Cerebellar cortex (tissue), 1 donor: Measurements from ENCODE around the gene KPNA3.
A peak's percentile ranks its signal among the peaks of the same experiment; 100 is the strongest.

Experiments used
- DNase-seq: peaks from one replicate; pipeline ENCODE4 v3.0.0-alpha.2; 2015; ENCODE audit warnings: low spot score

The KPNA3 gene

DNA sequence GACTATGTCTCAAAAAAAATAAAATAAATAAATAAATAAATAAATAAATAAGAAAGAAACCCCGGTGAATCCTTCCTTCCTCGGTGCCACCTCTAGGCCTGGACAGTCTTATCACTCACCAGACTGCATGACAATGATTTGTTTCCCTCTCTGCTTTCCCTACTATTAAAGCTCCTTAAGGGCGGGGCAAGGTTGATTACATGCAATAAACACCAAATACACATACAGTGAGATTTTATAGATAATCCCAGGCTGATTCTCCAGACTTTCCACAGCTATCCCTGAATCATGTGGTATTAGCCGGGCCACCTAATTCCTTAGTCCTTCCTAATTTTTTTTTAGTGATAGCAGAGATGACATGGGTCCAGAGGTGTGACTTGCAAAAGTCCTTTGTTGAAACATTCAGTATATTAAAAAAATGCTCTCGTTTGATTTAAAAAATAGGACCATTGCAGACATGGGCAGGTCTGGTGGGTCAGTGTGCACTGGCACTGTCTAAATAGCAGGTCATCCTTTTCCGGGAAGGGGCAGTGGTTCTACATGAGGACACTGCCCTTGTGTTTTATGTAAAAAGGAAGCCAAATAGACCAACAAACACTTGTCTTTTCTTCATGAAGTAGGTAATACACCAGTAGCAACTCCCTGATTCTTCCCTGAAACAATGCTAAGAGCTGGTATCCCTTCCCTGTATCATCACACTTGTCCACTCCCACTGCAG lies 115.7 kb downstream of the KPNA3 start:
- no peak for DNase-seq

DNA sequence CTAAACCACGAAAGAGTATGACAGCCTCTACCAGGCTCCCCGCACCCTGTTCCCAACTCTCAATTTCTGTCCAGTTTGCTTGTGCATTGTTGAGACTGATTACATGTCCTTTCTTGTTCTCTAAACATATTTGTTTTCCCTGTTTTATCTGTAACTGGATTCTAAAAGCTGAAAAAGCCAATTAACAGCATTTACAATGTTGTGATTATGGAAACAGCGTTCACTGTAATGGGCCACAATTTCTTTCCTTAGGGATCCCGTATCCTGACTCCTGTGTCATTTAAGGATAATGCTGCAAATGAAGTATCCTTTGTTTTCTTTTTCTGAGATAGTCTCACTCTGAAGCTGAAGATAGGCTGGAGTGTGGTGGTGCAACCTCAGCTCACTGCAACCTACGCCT lies 121.7 kb downstream of the KPNA3 start:
- no peak for DNase-seq

DNA sequence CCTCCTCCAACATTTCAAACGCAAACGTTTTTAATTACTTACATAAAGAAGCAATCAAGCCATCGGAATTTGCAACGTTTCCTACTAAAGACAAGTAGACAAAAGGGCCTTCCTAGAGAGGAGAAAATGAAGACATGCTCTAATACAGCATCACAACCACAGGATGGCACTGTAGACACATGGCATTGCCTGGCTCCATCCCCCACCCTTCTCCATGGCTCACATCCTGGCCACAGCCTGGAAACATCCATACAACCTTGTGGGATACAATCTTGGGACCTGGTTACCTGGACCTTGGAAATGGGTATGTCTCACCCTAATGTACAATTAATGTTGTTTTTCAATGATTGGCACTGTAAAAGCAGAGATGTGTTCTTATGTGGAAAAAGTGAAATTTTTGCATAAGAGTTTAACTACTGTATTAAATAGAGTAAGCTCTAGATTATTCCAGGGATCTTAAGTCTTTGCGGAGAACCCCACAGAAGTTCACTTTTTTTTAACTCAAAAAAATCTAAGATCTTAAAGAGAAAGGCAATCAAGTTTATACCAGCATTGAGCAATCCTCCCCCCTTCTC lies 122.7 kb downstream of the KPNA3 start:
- DNase-seq: peak; percentile 73

DNA sequence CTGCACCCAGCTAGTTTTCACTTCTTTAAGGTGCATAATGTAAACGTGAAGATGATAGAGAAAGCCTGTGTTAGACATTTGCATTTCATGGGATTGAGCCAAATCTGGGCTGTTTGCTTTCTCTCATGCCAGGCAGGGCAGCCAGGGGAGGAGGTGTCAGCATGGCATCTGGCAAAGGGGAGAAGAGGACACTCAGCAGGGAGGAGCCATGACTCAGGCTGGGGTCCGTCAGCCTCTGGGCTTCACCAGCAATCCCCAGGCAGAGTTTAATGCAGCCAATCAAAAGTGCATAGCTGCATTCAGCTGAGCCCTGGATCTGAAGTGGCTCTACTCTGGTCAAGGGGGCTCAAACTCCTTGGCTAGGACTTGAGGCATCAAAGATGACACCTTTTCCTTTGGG lies 124.7 kb downstream of the KPNA3 start:
- DNase-seq: no peak

DNA sequence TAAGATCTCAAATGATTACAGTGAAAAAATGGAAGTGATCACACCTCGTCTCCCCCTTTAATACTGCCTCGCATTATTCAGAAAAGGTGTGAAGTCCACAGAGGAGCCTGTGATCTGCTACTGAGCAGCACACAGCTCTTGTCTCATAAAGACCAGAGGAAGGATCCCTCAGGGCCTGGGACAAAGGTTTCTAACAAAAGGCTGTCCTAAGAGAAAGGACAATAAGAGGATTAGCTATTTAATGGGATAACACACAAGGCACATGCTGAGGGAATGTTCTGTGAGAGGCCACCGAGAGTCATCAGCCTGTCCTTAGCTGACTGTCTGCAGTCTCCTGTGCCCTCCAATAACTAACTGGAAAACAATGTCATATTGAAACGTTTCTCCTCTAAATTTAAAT lies 127.9 kb downstream of the KPNA3 start:
- no peak for DNase-seq

DNA sequence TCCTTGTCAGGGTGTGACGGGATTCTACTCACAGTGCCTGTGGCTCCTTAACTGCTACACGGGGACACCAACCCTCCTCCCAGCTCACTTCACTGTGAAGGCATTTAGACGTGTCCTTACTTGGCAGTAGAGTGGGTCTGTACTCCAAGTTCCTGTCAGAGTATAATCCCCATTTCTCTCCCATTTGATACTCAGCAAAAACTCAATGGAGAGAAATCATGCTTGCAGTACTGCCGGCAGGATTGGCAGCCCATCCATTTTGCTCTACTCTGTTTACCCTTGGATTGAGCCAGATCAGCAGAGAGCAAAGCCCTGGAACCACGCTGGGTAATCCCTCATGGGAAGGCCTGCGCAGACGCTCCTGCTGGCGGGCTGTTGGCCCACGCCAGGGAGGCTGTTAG lies 135.2 kb downstream of the KPNA3 start:
- no peak for DNase-seq

DNA sequence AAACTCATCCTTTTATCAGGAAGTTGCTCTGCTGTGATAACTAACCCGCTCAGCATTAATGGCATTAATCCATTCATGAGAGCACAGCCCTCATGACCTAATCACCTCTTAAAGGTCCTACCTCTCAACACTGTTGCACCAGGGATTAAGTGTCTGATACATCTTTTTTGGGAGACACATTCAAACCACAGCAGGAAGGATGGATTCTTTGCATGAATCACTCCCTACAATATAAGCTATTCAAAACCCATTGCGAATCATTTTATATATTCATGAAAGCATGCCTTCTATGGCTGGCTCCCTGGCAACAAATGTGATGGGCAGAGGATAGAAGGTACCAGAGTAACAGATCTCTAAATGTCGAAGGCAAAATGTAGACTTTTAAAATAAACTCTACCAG lies 136.6 kb downstream of the KPNA3 start:
- DNase-seq: no peak

DNA sequence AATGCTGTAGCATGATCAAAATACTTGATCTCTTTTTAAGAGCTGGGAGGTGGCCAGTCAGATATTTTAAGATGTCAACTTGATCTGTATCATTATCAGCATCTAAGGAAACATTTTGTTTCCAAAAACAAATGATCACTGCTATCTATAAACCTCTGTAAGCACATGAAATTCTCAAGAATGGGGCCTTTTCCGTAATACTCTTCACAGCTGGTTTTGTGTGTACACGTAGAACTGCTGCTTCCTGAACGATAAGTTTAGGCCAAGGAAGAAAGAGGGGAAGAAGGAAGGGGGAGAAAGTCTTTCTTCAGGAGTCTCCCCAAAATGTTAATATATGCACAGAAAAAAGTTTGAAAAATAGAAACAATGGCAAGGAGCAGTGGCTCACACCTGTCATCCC lies 138.5 kb downstream of the KPNA3 start:
- no peak for DNase-seq

DNA sequence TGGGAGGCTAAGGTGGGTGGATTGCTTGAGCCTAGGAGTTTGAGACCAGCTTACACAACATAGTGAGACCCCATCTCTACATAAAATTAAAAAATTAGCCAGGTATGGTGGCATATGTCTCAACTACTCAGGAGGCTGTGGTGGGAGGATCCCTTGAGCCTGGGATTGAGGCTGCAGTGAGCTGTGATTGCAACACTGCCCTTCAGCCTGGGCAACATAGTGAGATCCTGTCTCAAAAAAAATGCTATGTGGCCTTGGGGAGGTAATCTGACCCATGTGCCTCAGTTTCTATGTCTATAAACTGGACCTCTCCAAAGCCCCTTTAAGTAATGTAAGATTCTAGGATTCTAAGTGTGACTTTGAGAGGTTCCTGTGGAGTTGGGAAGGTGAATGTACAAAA lies 139.0 kb downstream of the KPNA3 start:
- DNase-seq: no peak

DNA sequence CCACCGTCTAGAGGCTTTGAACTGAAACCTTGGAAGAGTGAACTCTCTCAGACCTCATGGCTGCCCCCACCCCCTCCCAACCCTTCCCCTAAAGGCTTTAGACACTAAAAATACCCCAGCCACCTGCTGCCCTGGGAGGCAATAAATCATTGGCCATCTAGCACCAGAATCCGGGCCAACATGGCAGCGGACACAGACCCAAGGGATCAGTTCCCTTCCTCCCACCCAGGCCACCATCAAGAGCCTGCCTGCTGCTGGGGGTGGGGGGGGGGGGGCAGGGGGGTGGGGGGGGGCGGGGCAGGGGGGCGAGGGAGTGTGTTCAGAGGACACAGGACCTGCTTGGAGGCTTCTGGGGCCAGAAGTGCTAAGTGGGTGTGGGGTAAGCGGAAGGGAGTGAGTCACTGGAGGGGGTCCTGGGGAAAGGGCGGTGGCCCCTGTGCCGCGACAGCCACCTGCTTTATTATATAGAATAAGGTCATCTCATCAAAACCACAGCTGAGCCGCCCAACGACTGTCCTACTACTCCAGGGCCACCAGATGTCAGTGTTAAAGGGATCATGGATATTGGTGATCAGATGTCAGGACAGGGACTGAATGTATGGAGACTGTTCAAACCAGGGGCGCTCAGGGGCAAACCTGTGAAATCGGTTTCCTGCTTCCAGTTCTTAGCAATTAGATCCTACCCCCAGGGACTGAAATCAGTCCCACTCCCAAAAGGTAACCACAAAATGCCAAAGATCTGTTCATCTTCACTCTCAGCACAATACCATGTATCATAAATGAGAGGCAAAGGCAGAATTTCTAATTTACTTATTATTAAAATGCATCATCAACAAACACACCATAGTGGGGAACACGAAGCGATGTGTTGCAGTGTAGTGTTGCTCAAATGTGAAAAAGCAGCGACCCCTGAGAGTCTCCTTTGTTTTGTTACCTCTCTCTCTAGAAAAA lies 139.9 kb downstream of the KPNA3 start:
- peak; percentile 42 for DNase-seq

DNA sequence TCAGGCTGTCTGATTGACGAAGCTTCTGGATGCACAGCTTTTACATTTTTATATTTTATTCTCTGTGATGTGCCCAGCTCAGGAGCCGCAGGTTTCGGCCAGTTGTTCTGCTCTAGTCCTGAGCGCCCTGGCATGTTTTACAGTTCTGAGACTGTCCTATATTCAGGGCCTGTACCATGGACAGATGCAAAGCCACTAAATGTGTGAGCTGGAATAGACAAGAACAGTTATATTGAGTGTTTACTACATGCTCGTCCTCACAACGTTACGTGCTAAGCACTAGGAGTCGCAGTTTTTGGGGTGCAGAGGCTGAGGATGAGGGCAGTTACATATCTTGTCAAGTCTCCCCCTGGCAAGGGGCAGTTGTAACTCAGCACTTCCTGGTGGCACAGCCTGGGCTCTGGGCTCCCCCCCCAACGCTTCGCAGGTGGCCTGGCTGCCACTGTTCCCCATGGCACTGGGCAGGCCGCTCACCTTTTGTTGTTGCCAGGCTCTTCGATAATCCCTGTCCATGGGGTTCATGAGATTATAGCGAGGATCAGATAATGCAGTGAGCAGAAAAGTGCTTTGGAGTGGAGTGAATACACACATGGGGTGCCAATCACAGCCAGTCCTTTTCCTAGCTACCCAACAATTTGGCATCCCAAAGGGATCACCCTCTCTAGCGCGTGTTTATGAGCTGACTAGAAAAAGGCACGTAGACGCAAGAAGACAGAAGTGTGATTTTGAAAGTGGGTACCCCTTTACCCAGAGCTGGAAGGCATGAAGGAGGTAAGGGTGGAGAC lies 140.7 kb downstream of the KPNA3 start:
- no peak for DNase-seq

DNA sequence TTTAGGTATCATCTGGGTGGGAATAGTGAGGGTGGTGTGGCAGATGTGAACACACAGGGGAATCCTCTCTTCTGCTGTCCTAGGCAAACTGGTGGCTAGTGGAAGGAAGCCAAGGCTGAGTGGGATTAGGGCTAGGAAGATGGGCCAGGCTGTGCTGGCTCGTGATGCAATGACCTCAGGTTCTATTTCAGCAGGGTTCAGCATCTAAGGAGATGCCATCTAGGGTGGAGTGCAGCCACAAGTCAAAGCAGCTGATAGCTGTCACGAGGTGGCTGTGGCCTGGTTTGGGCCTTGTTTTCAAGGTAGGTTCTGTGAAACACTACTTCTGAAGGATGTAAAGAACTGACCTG lies 142.5 kb downstream of the KPNA3 start:
- DNase-seq: no peak
